ENCODE measurements around the gene LCAT.
"Not testable (repeated sequence)": the region's sequence is repeated elsewhere in the genome, so short reads cannot be mapped to it uniquely, and the experiment has no call there.

LCAT gene

DNA sequence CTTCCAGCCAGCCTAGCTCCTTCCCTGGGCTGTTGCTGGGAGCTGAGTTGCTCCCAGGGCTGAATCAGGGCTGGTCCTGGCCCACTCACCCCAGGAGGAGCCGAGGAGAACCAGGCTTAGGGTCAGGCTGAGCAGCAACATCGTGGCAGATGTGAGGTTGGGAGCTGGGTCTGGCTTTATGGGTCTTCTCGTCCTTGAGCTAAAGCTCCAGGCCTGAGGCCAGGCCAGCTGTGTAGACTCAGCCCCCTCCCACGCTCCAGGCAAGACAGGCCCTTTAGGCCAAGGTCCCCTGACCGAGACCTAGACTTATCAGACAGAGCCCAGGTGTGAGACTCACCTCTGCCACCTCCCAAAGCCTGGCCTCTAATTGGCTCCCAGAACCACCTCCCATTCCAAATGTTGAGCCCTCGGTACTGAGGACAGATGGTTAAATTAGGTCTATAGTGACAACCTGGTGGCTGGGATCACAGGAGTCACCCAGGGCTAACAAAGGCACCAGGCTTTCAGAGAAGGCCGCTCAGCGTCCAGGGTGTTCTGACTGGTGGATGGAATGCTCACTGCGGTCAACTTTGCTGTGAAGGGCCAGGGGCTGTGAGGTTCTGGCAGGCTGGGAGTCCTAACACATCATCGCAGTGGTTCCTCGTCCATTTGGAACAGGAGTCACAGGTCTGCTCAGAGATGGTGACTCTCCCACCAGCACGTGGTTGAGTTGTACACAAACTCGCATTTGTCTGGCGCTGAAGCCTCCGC lies 12.0 kb downstream of the LCAT start, which contains the start of gene CTRL:
Gene CTRL (minus strand): TSS at position 151 of the 750 bp plus-strand sequence. CDS start 10 bp downstream, at position 141.
- no peak for DNase-seq

DNA sequence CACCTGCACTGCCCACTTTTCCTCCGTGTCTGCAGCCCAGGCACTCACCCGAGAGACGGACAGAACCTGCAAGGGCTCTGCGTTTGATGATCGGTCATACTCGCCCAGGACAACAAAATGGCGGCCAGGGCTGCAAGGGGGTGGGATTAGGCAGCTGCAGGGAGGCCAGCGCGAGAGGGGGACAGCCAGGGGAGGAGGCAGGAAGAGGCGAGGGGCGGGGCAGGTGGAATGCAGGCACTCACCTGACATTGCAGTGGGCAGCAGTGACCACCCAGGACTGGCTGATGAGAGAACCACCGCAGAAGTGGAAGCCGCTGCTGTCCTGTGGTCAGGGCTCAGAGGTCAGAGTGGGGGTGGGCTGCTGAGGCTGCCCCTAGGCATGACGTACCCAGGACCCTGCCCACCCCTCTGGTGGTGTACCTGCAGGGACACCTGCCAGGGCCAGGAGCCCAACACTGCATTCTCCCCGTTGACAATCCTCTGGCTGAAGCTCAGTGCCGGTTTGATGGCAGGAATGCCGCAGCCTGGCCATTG lies 13.2 kb downstream of the LCAT start:
- DNase-seq = no peak

DNA sequence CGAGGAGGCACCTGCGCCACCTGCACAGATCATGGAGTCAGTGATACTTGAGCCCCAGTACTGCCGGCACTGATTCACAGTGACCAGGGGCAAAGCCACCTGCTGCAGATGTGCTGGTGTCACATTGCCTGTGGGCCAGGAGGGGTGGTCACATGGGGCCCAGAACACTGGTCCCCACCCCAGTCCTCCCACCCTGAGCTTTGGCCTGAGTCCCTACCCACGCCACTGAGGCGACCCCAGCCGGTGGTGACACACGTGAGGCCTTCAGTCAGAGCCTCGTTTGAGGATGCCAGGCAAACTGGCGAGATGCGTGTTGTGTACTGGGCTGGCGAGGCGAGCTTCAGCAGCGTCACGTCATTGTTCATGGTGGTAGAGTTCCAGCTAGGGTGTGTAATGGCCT lies 13.7 kb downstream of the LCAT start:
- no peak for DNase-seq

DNA sequence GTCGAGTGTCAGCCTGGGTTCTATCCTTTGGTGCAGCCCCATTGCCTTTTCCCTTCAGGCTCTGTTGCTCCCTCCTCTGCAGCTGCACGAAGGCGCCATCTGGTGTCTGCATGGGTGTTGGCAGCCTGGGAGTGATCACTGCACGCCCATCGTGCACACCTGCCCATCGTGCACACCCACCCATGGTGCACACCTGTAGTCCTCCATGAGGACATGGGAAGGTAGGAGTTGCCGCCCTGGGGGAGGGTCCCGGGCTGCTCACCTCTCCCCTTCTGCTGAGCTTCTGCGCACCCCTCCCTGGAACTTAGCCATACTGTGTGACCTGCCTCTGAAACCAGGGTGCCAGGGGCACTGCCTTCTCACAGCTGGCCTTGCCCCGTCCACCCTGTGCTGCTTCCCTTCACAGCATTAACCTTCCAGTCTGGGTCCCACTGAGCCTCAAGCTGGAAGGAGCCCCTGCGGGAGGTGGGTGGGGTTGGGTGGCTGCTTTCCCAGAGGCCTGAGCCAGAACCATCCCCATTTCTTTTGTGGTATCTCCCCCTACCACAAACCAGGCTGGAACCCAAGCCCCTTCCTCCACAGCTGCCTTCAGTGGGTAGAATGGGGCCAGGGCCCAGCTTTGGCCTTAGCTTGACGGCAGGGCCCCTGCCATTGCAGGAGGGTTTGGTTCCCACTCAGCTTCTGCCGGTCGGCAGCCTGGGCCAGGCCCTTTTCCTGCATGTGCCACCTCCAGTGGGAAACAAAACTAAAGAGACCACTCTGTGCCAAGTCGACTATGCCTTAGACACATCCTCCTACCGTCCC lies 15.2 kb downstream of the LCAT start:
- DNase-seq = peak; percentile 85

DNA sequence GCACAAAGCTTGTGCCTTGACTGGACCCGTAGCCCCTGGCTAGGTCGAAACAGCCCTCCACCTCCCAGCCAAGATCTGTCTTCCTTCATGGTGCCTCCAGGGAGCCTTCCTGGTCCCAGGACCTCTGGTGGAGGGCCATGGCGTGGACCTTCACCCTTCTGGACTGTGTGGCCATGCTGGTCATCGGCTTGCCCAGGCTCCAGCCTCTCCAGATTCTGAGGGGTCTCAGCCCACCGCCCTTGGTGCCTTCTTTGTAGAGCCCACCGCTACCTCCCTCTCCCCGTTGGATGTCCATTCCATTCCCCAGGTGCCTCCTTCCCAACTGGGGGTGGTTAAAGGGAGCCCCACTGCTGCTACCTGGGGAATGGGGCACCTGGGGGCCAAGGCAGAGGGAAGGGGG lies 15.8 kb downstream of the LCAT start:
- no peak for DNase-seq

DNA sequence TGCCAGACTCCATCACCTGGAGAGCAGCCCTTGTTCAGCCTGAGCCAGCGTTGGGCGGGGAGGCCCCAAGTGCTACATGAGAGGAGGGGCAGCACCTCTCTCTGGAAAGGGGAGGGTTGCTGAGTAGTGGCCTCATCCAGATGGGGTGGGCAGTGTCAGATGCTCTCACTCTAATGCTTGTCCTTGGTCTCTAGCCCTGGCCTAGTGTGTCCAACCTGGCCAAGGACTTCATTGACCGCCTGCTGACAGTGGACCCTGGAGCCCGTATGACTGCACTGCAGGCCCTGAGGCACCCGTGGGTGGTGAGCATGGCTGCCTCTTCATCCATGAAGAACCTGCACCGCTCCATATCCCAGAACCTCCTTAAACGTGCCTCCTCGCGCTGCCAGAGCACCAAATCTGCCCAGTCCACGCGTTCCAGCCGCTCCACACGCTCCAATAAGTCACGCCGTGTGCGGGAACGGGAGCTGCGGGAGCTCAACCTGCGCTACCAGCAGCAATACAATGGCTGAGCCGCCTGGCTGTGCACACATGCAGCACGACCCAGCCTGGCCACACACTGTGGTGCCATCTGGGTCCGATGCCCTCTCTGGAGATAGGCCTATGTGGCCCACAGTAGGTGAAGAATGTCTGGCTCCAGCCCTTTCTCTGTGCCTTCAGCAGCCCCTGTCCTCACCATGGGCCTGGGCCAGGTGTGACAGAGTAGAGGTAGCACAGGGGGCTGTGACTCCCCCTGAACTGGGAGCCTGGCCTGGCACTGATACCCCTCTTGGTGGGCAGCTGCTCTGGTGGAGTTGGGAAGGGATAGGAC lies 16.6 kb downstream of the LCAT start:
- no peak for DNase-seq

DNA sequence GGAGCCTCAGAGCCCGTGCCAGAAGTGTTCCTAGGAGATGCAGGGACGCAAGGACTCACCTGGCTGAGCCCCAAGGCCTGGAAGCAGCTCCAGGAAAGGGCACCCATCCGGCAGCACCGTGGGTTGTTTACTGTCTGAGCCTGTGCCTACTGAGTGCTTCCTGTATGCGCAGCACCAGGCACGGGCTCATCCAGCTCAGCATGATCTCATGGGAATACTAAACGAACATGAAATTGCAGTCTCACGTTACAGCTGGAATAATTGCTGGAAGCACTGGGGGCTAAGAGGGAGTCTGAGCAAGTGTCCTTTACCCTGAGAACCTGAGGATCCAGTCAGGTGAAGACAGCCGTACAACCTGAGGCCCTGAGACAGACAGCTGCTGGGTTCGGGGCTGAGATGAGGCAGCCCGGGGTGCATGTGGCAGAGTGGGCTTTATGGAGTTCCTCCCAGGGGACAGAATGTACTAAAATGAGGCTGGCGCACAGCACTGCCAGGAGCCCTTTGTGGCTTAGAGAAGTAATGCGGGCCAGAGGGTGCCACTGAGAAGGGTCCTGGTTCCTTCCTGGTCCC lies 17.7 kb downstream of the LCAT start:
- DNase-seq = no peak

DNA sequence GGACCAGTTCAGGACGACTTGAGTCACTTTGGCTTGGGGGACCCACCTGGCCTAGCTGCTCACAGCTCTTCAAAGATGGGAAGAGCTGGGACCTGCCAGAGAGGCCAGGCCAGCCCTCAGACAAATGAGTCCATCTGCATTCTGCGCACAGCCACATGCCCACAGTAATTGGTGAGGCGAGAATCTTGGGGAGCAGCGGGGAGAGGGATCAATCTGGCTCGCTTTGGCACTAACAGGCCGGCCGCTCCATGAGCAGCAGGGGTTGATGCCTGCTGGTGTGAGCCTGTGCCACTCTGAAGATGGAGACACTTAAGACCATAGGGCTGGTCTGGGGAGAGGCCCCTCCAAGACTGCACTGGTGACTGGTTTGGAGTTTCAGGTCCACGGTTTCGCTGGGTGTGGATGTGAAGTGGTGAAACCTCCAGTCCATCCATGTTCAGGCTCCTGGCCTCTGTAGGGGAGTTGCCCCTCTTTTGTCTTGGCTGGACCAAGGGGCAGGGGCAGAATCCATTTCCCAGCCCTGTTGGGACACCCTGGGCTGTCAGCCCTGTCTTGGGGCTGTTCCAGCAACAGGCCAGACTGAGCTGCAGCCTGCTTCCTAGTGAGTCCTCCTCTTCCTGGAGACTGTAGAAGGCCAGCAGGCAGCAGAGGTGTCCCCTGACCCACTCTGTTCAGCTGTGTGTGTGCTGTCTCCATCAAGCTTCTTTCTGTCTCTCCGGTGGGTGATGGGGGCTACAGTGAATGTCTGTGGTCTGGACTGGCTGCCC lies 19.6 kb downstream of the LCAT start:
- DNase-seq = no peak

DNA sequence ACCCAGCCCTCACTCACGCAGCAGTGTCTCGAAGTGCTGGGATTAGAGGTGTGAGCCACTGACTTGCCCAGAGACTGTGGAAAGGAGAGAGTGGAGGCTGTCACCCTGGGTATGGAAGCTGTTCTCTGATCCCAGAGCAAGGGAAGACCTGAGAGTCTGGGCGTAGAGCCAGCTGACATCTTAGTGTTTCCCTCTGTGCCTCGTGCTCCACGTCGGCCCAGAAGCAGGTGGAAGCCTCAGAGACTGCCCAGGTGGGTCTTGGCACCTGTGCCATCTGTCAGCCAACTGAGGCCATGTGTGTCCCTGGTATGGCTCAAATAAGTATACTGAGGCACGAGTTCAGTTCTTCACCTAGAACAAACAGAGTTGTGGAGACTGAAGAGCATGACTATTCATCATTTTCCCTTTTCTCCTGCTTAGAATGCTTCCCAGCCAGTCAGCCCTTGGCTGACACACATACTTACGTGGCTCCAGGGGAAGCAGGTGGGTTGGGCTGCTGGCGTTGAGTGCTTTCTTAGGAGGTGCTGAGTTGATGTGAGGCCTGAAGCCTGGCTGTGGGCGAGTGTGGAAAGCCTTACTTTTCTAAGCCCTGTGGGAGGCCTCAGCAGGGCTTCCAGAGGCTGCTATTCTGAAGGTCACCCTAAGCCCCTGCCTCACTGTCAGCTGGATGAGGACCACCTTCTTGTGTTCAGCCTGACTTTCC lies 20.4 kb downstream of the LCAT start:
- DNase-seq = no peak

DNA sequence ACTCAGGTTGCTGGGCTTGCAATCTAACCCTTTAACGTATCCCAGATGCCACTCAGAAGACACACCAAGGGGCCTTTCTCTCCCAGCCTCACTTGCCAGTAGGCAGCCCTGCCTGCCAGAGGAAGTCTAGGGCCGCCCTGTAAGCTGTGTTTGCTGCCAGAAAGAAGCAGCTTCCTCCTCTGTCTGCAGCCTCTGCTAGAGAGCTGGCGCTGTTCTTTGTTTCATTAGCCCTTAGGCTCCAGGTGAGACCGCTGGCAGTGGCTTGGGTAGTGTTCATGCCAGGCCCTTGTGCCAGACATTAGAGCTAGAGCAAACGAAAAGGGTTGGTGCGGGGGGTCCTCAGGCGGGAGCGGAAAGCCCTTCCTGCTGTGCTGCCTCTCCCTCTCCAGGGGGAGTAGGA lies 21.2 kb downstream of the LCAT start:
- DNase-seq = no peak

DNA sequence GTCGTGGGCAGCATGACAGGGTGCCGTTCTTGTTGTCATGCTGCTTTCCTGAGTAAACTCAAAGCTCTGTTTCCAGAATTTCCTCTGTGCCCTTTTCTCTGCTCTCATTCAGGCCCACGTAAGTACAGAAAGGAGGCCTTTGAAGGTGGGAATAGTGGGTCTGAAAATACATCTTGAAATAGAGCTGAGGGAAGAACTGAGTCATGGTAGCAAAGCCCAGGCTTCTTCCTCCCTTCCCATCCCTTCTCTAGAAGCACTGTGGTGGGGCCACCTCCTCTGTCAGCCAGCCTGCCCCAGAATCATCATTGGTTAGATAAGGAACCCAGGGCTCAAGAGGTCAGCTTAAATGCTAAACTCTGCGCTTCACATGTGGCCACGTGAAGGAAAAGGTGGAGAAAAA lies 21.7 kb downstream of the LCAT start:
- no peak for DNase-seq

DNA sequence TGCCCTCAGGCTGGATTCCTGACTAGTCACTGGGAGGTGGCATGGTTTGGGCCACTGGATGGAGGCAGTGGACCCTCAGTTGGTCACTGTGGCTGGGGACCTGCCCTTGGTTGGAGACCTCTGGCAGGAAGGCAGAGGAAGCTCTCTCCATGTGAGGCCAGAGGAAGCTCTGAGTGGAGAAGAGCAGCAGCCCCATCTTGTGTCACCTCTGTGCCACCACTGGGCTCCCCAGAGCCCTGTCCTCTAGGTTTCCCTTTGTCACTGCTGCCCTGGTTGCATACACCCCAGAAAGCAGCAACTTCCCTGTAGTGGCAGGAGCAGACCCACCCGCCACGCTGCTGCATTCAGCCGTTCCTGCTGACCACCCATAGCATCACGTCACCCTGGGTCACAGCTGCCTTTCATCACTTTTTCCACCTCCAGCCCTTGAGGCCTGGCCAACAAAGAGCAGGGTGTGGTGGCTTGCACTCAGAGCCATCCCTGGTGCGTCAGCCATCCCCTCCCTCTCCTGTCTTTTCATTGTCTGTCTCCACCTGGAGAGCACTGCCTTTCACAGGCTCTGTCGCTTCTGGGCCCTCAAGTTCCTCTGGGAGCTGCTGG lies 24.2 kb downstream of the LCAT start:
- no peak for DNase-seq

DNA sequence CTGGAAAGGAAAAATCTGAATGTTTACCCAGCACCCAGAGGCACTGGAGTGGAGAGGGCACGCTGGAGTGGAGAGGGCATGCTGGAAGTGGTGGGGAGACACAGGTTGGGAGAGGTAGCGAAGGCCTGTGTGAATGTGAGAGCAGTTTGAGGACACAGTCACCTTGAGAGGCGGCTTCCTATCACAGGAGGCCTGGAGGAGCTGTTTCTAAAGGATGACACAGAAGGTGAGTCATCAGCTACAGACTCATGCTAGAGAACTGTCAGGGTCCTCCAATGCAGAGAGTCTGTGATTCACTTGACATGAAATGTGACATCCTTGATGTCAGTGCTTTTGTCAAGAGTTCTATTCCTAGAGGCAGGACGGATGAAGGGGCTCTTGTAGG lies 26.1 kb downstream of the LCAT start:
- peak; percentile 68 for DNase-seq

DNA sequence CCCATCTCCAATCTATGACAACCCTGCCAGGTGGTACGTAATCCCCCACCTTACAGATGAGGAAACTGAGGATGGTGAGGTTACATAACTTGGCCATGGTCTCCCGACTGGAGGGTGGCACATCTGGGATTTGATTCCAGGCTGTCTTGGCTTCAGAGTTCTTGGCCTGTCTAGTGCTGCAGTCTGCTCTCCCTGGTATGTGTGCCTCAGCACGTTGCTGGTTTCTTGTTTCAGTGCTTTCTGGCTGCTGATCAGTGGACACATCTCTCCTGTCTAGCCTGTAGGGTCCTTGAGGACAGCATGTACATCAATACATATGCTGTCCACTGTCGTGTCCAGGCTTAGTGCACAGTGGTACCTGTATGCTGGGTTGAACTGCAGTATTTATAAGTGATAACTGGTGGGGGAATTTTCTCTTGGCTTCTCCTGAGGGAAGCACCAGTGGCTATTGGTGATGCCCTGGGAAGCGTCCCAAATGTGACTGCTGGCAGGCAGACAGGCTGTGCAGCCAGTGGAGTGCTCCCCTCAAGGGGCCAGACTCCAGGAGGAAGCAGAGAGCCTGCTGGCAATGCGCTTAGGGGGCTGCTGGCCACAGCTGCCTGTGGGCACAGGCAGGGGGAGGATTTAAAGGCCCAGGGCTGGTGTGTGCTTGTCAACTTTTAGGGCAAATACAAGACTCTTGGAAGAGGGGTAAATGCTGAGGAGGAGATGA lies 26.6 kb downstream of the LCAT start:
- no peak for DNase-seq

DNA sequence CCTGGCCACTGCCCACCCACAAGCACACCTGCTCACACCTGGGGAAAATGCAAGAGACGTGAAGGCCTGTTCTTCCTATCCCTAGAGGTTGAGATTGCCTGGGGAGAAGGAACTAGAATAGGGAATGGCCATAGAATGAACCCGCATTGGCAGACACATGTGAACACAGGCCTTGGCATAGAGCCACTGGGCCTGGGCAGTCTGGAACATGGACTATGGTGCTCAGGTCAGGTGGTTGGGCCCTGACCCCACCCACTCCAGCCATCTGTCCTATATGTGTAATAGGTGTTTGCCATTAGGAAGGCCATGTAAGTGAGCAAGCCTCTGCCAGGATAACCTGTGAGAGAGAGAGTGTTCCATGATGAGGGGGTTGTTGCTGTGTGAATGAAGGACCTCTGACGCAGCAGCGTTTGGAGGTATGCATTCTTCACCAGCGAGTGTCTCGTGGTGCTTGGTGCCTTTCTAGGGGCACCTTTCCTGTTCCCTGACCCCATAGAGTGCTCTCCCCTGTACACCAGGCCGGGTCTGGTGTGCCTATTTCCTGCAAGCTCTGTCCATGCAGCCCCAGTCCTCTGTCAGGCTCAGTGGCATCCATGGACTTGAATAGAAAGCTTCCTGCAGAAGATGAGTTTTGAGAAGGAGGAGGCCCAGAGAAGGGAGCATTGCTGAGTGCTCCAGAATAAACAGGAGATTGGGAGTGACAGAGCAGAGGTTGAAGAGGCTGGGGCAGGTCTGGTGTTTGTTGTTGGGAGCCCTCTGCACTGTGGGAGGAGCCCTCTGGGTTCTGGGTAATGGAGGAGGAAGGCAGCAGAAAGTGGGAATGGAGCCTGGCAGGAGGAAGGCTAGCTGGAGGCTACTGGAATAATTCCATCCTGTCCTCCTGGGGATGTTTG lies 27.8 kb downstream of the LCAT start:
- no peak for DNase-seq

DNA sequence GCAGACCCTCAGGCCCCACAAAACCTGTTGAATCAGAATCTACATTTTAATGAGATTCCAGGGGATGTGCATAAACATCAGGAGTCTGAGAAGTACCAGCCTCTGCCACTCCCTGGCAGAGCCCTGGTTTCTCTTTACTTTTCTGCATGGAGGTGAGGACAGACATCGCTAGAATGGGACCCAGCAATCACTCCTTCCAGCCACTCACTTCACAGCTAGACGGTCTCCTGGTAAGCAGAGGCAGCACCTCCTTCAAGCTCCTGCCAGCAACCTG lies 28.5 kb downstream of the LCAT start:
- not testable (repeated sequence) for DNase-seq

DNA sequence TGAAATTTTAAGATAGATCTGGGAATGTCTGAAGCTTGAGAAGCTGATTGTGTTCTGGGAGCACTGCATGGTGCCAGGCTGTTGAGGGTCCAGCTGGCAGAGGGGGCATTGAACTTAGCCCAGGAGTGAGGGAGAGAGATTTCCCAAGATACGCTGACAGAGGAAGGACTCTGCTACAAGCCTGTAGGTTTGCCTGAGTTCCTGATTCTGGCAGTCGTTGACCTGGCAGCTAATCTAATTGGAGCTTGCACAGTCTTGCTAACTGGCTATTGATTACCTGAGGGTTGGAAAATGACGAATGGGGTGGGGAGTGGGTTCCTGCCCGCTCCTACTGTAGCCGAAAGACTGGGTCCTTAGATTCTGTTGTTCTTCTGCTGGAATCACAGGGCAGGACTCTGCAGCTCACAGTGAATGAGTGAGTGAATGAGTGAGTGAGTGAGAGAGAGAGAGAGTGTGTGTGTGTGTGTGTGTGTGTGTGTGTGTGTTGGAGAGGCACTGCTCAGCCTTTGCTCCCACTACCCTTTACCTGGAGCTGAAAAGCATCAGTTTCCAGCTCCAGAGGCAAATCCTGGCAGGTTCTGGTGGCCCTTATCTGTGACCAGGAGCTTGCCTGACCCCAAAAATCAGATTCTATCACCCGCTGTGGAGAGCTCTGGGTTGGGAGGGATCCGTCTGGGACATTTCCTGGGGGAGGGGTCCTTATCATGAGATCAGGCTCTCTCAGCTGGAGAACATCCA lies 29.0 kb downstream of the LCAT start:
- DNase-seq = no peak

DNA sequence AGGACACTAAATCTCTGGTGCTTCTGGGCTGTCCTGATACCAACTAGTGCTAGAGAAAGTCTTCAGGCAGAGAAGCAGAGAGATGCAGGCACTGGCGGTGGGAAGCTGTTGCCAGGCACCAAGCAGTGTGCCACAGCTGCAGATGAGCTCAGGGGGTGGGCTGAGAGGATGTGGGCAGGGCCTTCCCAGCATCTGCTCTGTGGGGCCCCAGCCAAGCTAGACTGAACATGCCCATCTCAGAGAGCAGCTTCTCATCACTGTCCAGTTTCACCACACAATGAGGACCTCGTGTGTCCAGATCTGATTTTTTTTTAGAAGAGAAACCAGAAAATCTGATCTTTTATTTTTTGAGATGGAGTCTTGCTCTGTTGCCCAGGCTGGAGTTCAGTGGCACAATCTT lies 33.8 kb downstream of the LCAT start:
- no peak for DNase-seq
